Cardiac septum (tissue), 1 donor: ENCODE results near the gene IFNA8. TPM values are rescaled to one million over a fixed set of nuclear protein-coding genes. Genes with fewer than 3 reads are reported as not detected.
"Not testable (repeated sequence)": the region's sequence is repeated elsewhere in the genome, so short reads cannot be mapped to it uniquely, and the experiment has no call there.

Experiments
- DNase-seq: peaks from one replicate; pipeline ENCODE4 v3.0.0-alpha.2; 2020; ENCODE audit warnings: low spot score
- intact Hi-C: fragments of 100-400 bp; cut with DNase I; formaldehyde crosslinking; loops from one replicate; pipeline ENCODE4 v1.14.0; 2022
- long read RNA-seq: library from polyadenylated mRNA; unstranded; transcript quantifications from one replicate; pipeline ENCODE4 v2.0.0, GENCODE V29; 2021
- total RNA-seq: library from RNA; stranded (reverse); fragmentation: NEBNext Ultra II Directional; extraction: Animal tissue kit (Norgen Biotek cat#: 25700); gene quantifications from one replicate; pipeline ENCODE4 v1.2.1, GENCODE V29; 2021
- donor health status: DM: no; HTN: no; CAD: no.

Gene IFNA8
- total RNA-seq: not detected
- long read RNA-seq: 0 reads

DNA sequence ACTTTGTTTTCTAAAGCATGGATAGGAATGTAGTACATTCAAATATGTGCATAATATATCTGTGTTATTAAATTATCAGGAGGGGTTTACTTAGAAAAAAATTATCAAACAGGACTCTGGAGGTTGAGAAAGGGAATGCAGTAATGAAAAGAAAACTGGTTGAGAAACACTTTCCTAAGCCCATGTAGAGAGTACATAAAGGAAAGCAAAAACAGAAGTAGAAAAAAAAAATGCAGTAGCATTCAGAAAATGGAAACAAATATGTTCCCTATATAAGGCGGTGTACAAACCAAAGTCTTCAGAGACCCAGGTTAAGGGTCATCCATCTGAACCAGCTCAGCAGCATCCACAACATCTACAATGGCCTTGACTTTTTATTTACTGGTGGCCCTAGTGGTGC is at the start of gene IFNA8:
Gene IFNA8, plus strand, starts transcription at position 301 of the 400 bp plus-strand sequence. Its CDS starts 60 bp downstream, at position 361.
- DNase-seq: no peak
- intact Hi-C loops: no loop called here

- DNase-seq: no peak
- intact Hi-C loops: no loop called here
Measured at GRCh38 chr9:21362287-21362686, 46.6 kb upstream of the IFNA8 start.

GRCh38 chr9:21367169-21367568 is 41.7 kb upstream of the IFNA8 start:
- DNase-seq, intact Hi-C loops: not testable (repeated sequence)

DNA sequence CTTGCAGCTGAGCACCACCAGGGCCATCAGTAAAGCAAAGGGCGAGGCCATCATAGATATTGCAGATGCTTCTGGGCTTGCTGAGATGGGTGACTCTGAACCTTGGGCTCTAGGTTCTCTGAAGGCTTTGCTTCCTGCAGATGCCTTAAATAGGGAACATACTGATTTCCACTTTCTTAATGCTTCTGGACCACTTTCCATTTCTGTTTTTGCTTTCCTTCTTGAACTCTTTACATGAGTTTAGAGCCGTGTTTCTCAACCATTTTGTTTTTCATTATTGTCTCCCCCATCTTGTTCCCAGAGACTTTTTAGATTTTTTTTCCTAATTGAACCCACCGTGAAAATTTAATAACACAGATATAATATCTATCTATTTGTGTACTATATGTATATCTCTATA is 41.0 kb upstream of the IFNA8 start, which contains the start of gene IFNA13:
Gene IFNA13, minus strand, starts transcription at position 101 of the 400 bp plus-strand sequence. Its CDS starts 47 bp downstream, at position 54.
- intact Hi-C loops: no loop called here

DNA sequence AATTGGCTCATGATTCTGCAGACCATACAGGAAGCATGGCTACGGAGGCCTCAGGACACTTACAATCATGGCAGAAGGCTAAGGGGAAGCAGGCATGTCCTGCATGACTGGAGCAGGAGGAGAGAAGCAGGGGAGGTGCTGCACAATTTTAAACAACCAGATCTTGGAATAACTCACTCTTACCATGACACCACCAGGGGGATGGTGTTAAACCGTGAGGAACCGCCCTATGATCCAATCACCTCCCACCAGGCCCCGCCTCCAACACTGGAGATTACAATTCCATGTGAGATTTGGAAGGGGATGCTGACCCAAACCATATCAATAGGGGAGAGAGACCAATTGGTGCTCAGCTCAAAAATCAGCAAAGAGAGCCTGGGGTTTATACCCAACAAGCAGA is 37.5 kb upstream of the IFNA8 start:
- intact Hi-C loops, DNase-seq: not testable (repeated sequence)

More for the DNA sequence above, 41.0 kb upstream of the IFNA8 start, which contains the start of gene IFNA13:
- DNase-seq: no peak

DNA sequence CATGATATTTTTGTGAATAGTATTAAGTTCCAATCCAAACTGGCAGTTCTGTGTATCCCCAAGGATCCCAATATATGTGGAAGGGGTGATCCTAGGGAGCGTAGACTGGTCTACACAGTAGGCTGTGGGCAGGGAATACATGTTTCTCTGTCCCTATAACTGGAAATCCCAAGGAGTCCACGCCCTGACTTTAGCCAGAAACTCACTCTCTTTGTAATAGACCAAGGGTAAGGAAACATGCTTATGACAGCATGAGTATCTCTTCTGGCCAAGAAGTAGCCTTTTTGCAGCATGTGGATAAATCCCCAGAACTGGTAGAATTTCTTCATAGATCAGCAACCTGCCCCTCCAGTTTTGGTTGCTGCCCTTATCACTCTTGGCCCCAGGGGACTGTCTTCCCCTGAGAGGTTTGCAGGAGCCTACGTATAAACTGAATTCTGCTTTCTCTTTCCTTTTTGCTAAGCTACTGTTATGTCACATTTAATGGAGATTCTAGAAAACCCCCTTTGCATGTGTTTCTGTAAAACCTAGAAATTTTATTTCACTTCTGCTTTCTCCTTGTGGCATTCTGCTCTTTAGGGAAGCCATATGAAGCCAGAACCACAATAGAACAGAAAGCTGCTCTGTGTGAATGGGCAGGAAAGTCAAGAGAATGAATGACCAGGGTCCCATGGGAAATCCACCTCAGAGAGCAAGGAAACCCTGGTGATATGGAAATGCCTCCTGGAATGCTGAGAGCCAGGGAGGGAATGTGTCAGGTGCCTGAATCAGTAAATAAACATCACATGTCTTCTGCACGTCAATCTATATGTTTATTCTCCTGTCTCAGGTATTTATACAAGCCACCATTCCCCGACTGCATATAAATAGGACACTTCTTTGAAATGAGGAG is 27.2 kb upstream of the IFNA8 start:
- no peak for DNase-seq
- intact Hi-C loops: no loop called here

DNA sequence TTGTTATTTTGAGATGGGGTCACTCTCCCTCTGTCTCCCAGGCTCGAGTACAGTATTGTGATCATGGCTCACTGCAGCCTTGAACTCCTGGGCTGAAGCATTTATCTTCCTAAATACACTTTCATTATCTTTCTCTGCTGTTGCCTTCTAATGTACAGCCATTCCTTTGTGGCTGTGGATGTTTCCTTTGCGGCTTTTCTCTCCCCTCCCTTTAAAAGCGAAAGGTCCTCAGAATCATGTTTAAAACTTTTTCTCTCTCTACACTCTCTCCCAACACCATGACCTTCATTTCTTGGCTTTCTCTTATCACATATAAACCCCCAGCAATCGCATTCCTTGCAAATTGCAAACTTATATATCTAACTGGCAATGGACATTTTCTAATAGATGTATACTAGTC is 25.3 kb upstream of the IFNA8 start:
- no peak for DNase-seq
- intact Hi-C loops: no loop called here

- DNase-seq: no peak
- intact Hi-C loops: no loop called here
Measured at GRCh38 chr9:21385131-21385670, 23.7 kb upstream of the IFNA8 start, which contains the start of gene IFNA2. Gene IFNA2 (minus strand): TSS chr9:21385398. CDS start chr9:21385329, 69 bp downstream.

GRCh38 chr9:21392270-21392669 is 16.6 kb upstream of the IFNA8 start:
- DNase-seq: no peak
- intact Hi-C loops: no loop called here

GRCh38 chr9:21395778-21396717 is 12.9 kb upstream of the IFNA8 start:
- intact Hi-C loops: loop anchor here (5.0 kb wide), 1 partner anchor 74 kb away; no protein-coding TSS in a partner anchor
- DNase-seq: no peak

- no peak for DNase-seq
- intact Hi-C loops: loop anchor here (5.0 kb wide), 1 partner anchor 77 kb away; no protein-coding TSS in a partner anchor
Measured at GRCh38 chr9:21398955-21399489, 9.9 kb upstream of the IFNA8 start.

DNA sequence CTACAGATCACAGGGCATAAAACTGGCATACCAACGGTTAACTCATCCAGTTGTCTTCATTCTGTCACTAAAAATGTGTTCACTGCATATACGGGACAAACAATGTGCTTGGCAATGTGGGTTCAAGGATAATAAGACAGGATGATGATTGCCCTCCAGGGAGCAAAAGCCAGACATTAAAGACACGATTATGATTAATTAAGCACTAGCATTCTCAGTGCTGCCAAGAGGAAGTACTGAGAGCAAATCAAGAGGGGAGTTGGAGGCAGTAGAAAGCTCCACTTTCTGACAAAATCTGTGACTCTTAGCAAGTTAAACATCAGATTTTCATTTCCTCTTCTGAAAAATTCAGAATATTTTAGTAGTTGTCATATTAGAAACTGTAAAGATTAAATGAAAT is 9.0 kb upstream of the IFNA8 start:
- DNase-seq: no peak
- intact Hi-C loops: loop anchor here (5.0 kb wide), 1 partner anchor 78 kb away; no protein-coding TSS in a partner anchor

GRCh38 chr9:21402386-21403251 is 6.3 kb upstream of the IFNA8 start:
- DNase-seq: no peak
- intact Hi-C loops: no loop called here

GRCh38 chr9:21404146-21404545 is 4.8 kb upstream of the IFNA8 start:
- intact Hi-C loops: no loop called here
- DNase-seq: no peak

- intact Hi-C loops: no loop called here
- no peak for DNase-seq
Measured at GRCh38 chr9:21412107-21412506, 3.2 kb downstream of the IFNA8 start.

DNA sequence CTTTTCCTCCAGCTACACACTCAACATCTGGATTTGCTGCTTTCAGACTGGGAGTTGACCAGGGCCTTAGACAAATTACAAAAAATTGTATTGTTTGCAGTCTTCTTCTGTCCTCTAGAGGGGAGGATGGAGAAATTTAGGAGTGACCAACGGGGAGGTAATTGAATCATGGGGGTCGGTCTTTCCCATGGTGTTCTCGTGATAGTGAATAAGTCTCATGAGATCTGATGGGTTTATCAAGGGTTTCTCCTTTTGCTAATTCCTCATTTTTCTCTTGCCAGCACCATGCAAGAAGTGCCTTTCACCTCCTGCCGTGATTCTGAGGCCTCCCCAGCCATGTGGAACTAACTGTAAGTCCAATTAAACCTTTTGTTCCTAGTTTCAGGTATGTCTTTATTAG is 4.2 kb downstream of the IFNA8 start:
- no peak for DNase-seq
- intact Hi-C loops: no loop called here

GRCh38 chr9:21413624-21414023 is 4.7 kb downstream of the IFNA8 start:
- DNase-seq: no peak
- intact Hi-C loops: no loop called here

DNA sequence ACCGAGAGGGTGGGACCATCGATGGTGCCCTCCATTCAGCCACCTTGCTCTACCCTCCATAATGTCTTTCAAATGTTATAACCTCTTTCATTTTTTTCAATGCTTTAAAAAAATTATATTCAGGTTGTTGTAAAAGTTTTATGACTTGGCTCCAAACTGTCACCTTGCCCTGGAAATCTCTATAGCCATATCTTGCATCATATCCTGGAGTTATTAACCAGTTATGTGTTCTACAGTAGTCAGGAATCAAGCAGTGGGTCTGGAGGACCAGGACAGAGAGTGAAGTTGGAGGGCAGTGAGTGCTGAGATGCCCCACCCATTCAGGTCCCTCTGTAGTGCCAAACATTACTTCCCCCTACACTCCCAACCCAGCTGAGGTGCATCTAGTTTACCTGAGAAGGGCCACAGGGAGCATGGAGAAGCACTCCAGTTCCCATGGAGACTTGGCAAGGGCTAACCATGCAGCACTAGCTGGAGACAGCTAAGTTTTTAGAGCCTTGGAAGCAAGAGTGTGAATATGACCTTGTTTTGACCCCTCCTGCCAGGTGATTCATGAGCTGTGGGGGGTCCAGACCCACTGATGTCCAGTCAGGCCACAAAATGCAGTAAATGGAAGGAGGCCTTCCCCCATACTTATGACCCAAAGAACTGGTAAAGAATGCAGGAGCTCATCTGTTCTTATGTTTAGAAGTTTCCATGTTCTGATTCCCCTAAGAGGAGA is 5.5 kb downstream of the IFNA8 start:
- DNase-seq: no peak
- intact Hi-C loops: no loop called here
